NCI-H2107 treated with DMSO at 0.1 percent for 48 hours (cell line): ENCODE measurements around the gene PACS2.
A peak's percentile ranks its signal among the peaks of the same experiment; 100 is the strongest.

Source experiments
- DNase-seq: peaks from one replicate; lab custom pipeline; 2025; ENCODE audit not compliant: unreplicated experiment; lab: John Stamatoyannopoulos, UW

PACS2 gene

DNA sequence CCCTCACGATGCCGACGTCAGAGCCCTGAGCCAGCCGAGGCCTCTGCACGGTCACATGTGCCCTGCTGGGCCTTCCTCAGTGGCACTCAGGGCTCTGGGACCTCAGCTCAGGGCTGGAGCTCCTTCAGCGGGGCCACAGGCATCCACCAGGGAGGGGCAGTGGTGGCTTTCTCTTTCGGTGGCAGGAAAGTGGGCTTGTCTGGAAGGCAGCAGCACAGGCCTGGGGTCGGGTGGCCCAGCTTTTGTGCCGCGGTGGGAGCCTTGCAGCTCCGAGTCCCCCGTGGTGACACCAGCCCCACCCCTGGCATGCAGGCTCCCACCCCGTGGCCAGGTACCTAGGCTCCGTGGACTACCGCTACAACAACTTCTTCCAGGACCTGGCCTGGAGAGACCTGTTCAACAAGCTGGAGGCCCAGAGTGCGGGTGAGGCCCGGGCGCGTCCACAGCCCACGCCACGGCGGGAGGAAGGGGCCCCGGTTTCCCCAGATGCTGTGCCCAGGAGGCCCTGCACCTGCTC, 69.6 kb downstream of the PACS2 start:
- no peak for DNase-seq

DNA sequence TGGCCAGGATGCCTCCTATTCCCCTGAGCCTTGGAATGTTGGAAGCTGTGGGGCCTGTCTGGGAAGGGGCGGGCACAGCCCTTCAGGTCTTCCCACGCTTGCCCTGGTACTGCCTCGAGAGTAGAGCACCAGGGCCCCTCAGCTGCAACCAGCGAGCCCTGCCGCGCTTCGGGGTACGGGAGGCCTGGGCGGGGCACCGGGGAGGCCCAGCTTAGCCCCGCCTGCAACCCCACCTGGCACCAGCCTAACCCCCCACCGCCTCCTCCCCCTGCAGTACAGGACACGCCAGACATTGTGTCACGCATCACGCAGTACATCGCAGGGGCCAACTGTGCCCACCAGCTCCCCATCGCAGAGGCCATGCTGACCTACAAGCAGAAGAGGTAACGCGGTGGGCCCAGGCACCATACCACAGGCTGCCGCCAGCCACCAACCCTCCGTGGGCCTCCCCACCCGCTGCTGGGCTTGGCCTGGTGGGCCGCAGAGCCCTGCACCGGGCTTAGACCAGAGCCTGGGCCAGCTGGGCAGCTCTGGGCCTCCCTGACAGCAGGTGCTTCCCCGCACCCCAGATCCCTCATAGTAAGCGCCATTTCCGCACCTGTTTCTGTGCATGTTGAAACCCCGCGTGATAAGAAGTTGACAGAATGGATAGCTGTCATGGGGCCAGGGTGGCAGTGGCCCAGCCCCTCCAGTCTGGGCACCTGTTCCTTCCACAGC, 70.2 kb downstream of the PACS2 start:
- DNase-seq: no peak

DNA sequence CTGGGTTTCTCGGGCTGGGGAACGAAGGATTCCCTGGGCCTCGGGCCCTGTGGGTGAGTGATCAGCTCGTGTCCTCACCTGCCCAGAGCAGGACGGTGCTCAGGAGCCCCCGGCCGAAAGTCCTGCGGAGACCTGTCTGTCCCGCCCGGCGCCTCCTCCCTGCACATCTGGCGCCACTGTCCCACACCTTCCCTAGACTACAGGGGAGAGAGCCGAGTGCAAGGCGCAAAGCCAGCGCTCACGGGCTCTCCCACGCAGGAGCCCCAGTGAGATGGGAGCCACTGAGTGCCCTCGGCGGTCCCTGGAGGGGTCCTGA, 70.7 kb downstream of the PACS2 start:
- DNase-seq: no peak

DNA sequence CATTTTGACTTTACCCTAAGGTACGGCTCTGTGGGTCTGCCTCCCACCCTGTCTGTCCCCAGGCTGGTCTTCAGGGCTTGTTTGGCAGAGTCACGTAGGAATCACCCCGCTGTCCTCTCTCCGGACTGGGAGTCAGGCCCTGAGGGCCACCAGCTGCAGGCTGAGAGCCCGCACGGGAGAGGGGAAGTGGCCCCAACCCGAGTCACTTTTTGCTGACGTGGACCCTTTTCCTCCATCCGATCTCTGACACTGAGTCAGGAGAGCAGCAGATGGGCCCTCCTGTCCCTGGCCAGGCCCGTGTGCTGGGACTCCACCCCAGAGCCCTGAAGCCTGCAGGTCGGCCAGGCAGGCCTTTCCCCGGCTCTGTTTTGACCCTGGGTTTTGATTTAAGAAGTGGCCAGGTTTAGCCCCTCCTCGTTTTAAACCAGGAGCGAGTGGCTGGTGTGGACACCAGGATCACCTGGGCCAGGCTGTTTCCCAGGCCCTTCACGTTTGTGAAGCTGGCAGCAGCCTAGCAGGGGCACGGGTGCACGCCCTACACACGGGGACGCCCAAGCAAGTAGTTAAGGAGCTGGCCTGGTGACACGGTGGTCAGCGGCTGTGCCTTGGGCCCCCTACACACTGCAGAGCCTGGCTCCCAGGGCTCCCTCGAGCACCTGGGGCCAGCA, 71.3 kb downstream of the PACS2 start:
- no peak for DNase-seq

DNA sequence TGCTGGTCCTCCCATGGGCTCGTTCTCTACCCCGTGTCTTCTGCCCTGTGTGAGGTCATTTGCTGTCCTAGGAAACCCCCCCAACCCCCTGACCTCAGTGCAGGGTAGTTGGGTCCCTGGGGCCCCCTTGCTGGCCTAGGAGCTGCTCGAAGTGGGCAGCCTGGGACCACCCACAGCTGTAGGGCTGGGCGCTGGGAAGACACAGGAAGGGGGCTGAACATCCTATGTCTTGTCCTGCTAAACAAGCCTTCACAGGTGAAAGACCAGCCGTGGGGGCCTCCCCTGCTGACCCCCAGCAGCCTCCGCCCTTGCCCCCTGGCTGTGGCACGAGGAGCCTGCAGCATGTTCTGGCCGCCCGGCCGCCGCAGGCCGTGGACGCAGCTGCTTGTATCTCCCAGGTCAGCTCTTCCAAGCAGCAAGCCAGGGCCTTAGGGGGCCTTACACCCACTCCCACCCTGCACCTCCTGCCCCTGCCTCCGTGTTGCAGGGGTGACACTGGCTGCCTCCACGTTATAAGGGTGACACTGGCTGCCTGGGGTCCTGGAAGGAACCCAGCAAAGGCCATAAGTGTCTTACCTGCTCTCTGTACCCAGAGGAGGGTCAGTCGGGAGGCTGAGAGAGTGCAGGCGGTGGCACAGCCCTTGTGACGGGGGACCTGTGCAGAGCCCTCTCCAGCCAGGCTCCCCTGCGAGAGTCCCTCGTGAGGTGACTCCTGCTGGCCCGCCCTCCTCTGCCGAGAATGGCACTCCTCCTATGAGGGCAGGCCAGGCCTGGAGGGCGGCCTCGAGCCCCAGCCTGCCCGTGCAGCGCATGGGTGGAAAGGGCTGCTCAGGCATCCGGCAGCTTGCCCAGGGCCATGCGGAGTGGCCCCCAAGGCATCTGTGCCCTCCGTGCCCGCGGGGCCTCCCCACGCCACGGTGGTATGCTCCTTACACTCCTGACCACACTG, 72.3 kb downstream of the PACS2 start:
- DNase-seq: no peak

DNA sequence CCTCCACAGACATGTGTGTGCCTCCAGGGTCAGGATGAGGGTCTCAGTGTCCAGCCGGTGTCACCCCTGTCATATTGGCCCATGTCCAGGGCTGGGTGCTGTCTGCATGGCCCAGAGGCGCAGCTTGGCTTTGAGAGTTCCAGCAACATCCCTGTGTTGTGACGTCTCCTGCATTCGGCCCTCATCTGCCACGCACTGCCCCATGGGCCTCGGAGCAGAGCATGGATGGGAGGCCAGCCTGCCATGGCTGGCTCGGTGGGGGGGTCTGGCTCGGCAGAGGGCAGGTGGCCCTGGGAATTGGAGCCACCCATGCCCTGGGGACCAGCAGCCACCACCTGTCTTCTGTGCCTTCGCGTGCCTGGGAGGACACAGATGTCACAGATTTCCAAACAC, 73.0 kb downstream of the PACS2 start:
- DNase-seq: peak; percentile 35

DNA sequence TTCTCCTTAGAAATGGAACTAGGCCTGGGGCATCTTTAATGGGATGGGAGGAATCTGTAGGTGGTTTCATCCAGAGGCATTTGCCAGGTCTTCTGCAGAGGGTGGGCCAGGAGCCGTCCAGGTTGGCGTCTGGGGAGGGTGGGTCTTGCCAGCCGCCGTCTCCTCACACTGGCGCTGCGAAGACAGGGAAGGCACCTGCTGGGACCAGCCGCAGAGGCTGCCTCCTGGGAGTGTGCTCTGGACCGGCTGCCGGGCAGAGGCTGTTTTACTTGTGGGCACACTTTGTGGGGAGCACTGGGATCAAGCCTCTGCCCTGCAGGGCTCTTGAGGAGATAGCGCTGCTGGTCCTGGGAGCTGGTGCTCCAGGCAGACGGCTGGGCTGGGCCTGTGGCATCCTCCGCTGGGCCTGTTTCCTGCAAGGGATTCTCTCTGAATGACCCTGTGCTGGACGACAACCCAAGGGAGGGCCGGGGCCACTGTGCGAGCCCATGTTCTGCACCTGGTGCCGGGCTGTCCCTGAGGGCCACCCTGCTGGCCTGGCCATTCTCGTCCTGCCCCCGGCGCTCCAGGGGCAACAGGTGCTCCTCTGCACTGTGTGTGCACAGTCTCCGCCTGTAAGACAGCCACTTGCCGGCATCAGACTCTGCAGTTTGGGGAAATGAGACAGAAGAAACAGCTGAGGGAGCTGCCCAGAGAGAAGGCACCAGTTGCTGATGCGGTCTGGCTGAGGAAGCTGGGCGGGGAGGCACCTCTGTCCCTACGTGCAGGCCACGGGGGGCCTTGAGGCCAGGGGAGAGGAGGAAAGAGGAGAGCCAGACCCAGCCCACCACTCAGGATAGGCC, 73.8 kb downstream of the PACS2 start:
- no peak for DNase-seq

DNA sequence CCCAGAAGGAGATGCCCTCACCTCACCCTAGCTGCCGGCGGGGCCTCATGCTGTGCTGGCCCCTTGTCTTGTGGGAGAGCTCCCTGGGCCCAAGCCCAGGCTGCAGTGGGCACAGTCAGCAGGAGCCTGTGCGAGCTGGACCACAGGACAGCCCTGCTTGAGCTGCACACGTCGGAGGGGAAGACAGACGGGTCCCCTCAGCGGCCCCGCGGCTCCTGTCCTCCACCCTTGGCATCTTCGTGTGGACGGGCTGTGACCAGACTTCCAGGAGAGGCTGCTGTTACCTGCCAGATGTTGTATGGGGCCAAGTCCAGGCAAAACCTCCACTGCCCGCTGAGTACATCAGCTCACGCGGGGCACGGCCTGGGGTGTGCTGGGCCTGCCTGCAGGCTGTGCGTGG, 74.4 kb downstream of the PACS2 start:
- no peak for DNase-seq

DNA sequence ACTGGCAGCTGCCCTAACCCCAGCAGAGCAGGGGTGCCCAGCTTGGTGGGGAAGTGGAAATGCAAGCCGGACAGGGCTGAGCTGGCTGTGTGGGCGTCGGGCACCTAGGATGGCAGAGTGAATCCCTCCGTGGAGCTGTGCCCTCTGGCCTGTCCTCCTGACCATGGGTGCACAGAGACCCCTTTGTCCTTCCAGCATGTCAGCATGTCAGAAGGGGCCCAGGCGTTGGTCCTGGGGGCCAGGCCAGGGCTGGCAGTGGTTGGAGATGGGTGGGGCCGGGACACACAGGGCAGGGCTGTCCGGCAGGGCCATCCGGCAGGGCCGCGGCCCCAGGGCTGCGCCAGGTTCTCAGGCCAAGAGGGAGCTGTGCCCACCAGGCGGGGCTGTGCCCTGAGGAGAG, 75.0 kb downstream of the PACS2 start:
- DNase-seq: no peak

DNA sequence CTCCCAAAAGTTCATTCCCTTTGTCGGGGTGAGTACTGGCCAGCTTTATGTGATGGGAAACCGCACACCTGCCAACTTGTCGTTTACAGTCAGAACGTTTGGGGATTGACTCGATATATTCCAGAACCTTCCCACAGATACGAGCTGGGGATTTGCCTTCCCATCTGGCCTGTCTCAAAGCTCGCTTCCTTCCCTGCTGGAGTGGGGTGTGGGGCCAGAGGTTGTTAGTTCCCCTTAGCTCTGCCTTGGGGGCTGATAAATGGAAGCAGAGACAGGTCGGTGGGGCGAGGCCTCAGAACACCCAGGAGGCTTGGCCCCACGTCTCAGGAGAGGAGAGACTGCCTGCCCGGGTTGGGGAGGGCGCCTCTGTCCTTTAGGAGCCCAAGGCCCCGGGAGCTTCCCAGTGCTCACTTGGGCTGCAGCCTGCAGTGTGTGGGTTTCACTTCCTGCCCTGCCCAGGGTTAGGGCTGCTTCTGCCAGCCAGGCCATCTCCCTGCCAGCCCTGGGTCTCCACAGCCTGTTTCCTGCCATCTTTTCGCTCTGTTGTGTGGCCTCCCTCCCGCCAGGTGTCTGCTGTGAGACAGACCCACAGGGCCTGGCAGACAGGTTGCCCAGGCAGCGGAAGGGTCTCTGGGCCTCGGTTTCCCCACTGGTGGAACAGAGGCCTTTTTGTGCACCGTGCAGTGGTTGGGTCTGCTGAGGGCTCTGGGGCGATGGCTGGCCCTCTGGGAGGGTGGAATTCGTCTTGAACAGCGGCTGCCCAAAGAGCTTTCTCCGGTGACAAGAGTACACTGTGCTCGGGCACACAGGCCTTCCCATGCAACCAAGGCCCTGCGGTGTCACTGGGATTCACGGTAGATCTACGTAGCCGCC, 75.7 kb downstream of the PACS2 start:
- DNase-seq: no peak

DNA sequence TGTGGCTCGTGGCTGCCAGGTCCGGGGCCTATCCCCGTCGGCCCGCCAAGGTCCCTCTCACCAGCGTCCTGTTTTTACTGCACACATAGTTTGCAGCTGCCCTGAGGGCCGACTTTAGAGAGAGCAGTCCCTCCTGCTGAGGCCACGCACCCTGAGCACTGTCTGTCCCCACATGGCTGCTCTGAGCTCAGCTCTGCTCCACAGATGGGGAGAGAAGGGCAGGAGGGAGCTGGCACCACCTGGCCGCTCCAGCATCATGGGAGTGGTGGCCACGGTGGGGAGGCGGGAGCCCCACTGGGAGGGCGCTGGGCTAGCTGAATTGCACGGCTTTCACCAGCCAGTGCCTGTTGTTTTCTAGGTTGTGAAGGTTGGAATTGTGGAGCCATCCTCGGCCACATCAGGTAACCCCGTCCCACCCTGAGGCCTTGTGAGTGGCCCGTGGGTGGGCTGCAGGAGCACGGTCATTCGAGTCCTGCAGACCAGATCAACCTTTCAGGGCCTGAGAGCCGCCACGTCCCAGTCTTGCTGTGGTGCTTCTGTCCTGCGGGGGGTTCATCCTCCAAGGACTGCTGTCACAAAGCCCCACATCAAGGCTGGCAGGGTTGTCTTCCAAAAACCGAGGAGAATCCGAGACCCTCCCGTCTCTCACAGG, 76.4 kb downstream of the PACS2 start:
- DNase-seq: no peak

DNA sequence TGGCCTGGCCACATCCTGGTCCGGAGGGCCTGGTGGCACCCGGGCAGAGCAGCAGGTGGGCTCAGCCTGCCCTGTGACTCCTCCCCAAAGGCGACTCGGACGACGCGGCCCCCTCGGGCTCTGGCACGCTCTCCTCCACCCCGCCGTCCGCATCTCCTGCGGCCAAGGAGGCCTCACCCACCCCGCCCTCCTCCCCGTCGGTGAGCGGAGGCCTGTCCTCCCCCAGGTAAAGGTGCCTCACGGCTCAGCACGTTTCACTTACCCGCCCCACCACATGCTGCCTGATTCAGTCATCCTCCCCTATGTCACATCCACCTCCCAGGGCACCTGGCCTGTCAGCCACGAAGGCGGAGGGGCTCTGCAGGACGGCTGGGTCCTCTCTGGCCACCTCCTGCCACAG, 77.0 kb downstream of the PACS2 start:
- no peak for DNase-seq

DNA sequence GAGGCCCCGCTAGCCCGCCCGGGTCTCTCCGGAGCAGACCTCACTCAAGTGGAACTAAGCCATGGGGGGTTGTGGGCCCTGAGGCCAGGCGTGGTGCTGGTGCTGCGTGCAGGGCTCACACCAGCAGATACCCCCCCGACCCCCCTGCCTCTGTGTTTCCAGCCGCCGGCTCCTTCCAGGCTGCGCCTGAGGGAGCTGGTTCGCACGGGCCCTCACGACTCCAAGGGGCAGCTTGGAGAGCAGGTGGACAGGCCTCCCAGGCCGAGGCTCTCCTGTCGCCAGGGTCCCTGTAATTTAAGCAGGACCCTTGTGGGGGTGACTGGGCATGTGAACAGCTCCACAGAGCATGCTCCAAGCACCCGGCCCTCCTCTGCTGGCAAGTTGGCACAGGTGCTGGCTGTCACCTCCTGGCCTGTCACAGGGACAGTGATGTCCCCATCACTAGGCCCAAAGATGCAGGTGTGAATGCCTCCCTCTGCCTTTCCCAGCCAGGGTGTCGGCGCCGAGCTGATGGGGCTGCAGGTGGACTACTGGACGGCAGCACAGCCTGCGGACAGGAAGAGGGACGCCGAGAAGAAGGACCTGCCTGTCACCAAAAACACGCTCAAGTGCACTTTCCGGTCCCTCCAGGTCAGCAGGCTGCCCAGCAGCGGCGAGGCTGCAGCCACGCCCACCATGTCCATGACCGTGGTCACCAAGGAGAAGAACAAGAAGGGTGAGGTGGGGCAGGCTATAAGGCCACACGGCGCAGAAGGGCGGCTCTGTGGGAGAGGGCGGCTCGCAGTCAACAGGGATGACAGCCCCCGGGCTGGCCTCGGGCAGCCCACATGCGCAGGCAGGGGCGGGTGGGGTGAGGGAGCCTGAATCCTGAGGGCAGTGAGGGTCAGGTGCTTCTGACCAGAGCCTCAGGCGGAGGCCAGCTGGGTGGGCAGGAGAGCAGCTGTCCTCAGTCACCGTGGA, 77.9 kb downstream of the PACS2 start:
- DNase-seq: no peak

DNA sequence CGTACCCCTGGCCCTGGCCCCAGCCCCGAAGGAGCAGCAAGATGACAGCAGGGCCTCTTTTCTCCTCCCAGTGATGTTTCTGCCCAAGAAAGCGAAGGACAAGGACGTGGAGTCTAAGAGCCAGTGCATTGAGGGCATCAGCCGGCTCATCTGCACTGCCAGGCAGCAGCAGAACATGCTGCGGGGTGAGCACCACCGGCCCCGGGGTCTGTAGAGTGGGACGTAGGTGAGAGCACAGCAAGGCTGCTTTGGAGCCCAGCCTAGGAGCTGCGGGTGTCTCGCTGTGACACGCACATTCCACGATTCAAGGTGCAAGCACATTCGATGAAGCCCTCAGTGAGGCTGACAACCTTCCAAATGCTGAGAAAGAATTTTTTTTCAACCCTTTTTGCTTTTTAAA, 78.6 kb downstream of the PACS2 start:
- no peak for DNase-seq

DNA sequence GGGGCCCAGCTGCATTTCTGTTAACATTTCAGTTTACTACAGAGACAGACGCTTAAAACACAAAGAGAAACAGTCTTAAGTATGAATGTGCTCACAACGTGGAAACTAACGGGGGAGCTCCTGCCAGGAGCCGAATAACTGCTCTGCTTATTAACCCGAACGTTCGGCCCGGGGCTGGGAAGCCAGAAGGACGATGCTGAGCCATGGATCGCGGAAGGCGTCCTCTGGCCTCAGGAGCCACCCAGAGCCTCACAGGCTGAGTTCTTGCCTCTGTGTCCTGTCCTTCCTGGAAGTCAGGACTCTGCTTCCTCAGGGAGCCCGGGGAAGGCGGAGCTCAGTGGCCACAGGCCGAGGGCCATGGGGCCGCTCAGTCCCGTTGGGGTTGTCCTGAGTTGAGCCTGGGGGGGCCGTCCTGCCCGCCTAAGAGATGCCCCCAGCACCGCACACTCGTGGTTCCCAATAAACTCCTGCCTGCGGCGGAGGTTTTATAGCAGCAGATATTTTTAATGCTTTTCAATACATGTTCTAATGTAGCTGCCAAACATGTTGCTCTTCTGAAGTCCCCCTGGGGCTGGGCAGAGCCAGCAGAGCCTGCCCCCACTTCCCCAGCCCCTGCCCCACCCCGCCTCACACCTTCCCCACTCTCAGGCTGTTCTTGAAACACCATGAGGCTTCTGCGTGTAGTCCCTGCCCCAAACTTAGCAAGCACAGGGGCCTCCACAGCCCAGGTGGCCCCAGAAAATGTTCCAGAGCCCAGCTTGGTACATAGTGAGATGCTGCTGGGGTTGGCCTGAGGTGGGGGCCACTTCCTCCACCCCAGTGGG, 80.4 kb downstream of the PACS2 start:
- DNase-seq: no peak

DNA sequence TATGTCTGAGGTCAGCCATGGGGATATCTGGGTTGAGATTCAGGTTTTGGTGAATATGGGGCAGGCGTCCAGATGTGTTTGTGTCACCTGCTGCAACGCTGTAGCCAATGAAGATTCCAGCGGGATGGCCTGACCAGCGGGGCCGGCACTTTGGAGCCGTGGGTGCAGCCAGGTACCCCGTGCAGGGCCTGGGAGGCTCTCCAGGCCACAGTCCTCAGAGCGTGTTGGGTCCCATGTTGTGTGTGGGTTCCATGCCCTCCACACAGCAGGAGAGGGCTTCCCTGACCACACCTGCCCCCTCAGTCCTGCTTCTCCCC, 80.9 kb downstream of the PACS2 start:
- DNase-seq: no peak

DNA sequence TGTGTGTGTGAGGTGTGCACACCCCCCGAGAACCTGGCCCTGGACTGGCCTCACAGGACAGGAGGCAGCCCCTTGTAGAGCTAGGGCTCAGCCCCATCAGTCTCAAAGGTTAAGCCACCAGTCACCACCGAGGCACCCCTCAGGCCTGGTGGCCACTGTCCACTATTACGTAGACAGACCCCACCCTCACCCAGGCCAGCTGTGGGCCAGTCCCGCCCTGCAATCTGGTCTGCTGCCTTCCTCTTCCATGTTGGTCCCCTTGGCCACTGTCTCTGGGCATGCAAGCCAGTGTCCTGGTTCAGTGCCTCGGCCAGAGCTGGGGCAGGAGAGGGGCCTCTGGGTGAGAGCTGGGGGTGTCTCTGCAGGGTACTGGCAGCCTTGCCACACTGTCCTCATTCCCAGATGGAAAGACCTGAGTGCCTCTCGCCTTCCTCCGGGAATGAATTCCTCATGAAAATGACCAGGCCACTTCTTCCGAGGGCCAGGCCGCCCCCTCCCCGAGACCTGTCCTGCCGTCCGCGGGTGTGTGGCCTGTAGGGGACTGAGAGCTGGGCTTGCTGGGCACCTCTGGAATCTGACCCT, 82.9 kb downstream of the PACS2 start:
- DNase-seq: no peak
